HG03457 (cell line): ENCODE results near the gene CABP4.

Source experiments
- ATAC-seq: cut with Tn5 transposase; IDR thresholded peaks from one replicate; pipeline ENCODE4 v1.9.1; 2021; ENCODE audit warnings: moderate number of reproducible peaks; ENCODE audit not compliant: unreplicated experiment

CABP4 gene

GRCh38 chr11:67507242-67507863, 52.2 kb downstream of the CABP4 start:
- ATAC-seq, result no peak

DNA sequence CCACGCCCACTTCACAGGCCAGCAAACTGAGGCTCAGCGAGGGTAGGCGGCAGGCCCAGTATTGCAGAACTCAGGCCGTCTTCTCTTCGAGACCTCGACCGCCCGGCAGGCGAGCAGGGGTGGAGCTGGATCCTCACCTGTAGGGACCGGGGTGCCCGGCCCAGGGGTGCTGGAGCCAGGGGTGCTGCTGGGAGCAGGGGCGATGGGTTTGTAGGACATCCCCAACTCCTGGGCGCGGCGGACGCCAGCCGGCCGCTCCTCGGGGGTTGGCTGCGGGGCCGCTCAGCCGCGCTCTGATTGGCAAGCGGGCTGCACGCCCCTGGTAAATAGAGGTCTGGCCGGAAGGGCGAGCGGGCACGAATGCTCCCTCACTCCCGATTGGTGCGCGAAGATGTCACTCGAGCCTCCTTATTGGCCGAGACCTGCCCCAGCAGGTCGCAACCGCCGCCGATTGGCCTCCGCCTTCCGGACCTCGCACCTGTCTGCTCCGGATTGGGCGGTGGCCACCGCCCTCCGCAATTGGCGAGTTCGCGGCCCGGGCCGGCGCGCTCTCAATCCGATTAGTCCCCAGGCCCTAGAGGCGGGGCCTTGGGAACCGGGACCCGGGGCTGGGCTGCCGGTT, 52.8 kb downstream of the CABP4 start, which contains the start of gene CDK2AP2:
TSS of gene CDK2AP2 (minus strand) at position 299 of the 622 bp plus-strand sequence. CDS start at position 219, 80 bp downstream.
- peak; percentile 58 for ATAC-seq

DNA sequence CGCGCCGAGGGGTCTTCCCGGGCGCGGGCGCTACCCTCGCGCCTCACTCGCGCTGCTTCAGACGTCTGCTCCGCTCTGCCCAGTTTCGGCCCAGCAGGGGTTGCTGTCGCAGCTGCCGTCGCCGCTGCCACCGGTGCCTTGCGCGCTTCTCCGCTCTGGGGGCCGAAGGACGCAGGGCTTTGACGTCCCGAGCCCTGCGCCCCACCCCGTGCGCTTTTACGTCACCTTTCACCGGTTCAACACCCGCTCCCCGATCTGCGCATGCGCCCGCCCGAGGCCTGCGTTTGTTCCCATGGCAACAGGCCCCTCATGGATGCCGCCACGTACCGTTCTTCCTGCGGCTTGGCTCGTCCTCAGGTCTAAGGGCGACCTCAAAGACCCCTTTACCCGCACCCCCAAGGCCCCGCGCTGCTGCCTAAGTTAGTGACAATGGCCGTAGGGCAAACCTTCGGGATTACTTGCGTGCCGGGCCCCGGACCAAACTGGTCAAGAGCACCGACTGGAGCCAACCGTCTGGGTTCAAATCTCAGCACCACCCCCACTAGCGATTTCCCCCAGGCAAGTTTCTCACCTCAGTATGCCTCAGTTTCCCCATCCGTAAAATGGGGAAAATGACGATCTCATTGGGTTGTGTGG, 53.5 kb downstream of the CABP4 start:
- peak; percentile 31 for ATAC-seq

DNA sequence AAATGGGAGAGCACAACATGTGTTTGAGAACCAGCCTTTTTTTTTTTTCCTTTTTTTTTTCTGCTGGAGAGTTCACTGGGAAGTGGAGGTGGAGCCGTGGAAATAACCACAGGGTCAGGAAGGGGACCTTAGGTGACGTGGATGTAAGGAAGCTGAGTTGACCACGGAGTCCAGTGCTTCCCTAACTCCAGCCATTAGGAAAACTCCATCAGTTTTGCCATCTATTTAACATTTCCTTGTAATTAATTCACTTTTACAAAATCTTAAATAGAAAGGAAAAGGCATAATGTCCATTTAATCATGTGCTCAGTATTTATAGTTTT, 54.8 kb downstream of the CABP4 start:
- ATAC-seq, result no peak
